Measurements from ENCODE around the gene CHST13. TPM values are rescaled to one million over a fixed set of nuclear protein-coding genes. Genes with fewer than 3 reads are reported as not detected.
"Not testable (repeated sequence)": the region's sequence is repeated elsewhere in the genome, so short reads cannot be mapped to it uniquely, and the experiment has no call there.

Gene CHST13
- total RNA-seq, 1 donor from 2014 or later, result 0.20 TPM

DNA sequence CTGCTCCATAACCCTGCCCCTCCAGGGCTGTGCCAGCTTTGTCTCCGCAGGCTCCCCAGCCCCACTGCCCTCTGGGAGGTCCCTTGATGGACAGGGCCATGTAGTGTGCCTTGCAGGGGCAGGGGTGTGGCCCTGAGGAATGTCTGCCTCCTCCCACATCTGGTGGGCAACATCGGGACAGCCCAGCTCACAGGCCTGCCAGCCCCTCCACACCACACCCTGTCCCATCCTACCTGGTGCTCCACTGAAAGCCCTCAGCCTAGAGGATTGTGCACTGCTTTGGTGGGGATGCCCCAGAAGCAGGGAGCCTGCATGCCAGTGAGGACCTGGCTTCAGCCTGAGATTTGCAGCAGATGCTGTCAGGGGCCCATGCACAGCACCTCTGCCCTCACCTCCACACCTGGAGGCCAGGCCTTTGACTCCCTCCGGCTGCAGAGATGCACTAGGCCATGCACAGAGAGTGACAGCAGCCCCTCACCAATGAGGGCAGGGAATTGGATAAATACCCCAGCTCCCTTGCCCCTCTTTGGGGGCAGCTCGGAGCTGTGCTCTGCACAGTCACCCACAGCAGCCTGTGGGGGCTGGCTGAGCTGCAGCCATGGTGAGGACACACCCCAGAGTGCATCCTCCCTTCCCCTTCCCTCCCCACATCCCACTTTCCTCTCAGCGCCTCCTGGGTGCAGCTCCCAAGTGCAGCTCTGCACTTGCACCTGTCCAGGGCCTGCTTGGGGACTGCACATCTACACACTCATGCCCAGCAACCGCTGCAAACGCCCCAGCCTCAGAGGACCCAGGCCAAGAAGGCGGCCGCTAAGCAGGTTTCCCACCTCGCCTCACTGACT, 32.1 kb downstream of the CHST13 start:
- no peak for DNase-seq

GRCh38 chr3:126556637-126557414, 32.9 kb downstream of the CHST13 start:
- no peak for DNase-seq

DNA sequence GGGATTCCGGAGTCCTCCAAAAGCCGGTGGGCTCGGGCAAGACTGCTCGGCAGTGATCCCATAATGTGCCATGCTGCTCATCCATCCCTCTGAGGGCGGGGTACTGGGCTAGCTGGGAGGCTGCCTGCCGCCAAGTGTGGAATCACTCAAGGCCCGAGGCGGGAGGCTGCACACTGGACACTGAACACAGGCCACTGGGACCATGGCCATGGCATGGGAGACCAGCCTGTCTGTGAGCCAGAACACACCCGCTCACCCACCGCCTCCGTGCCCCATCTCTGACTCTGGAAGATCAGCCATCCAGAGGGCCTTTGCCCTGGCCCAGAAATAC, 33.4 kb downstream of the CHST13 start:
- DNase-seq, result no peak

DNA sequence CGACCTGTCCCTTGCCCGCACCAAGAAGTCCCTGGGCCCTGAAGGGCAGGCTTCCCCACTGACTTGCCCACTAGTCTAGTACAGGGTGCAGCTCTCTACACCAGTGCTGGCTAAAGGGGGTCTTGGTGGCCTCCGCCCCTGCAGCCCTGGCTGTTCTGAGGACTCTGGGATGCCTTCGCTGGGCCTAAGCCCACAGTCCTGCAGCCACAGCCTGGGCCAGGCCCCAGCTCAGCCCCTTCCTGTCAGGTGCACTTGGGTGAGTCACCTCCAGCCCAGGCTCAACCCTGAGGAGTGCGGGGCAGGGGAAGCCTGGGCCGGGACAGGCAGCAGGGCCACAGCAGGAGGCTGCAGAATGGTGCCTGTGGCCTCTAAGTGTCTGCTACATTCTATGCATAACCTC, 33.8 kb downstream of the CHST13 start:
- DNase-seq, result no peak

- DNase-seq, result no peak
Measured at GRCh38 chr3:126558336-126559071, 34.5 kb downstream of the CHST13 start, which contains the start of gene C3orf22. TSS of gene C3orf22 (minus strand) at chr3:126558932. CDS start at chr3:126553390, 5,542 bp downstream.

DNA sequence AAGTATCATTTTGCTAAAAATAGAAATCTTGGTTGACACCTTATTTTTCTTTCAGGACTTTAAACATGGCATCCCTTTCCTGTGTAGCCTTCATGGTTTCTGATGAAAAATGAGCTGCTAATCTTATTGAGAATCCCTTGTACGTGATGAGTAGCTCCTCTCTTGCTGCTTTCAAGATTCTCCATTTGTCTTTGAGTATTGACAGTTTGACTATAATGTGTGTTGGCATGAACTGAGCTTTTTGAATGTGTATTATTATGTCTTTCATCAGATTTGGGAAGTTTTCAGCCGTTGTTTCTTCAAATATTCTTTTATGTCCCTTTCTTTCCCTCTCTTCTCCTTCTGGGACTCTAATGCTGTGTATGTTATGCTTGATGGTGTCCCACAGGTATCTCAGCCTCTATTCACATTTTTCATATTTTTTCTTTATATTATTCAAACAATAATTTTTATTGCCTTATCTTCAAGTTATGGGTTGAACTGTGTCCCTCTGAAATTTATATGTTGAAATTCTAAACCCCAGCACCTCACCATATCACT, 38.9 kb downstream of the CHST13 start:
- DNase-seq, result no peak

- DNase-seq, result no peak
Measured at GRCh38 chr3:126567696-126568438, 43.9 kb downstream of the CHST13 start.

DNA sequence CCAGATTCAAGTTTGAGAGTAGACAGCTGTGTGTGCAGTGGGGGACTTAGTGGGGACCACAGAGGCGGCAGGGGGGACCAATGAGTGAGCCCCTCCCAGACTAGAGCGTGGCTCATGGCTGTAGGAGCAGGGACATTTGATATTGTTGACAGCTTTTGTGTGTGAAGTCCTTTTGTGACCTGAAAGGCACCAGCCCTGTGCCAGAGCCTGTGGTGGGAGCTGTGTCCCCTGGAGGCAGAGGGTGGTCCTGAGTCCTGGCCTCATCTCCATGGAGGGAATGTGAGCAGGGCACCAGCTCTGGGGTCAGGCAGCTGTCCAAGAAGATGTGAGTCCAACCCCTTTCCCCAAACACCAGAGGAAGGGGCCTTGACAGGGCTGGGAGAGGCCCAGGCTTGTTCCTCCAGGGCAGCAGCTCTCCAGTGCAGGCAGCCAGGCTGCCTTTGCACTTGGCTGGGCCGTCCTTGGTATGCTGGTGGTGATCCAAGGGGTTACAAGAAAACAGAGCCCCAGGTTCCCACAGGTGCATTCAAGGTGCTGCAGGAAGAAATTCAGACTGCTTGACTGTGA, 44.9 kb downstream of the CHST13 start:
- DNase-seq, result no peak

DNA sequence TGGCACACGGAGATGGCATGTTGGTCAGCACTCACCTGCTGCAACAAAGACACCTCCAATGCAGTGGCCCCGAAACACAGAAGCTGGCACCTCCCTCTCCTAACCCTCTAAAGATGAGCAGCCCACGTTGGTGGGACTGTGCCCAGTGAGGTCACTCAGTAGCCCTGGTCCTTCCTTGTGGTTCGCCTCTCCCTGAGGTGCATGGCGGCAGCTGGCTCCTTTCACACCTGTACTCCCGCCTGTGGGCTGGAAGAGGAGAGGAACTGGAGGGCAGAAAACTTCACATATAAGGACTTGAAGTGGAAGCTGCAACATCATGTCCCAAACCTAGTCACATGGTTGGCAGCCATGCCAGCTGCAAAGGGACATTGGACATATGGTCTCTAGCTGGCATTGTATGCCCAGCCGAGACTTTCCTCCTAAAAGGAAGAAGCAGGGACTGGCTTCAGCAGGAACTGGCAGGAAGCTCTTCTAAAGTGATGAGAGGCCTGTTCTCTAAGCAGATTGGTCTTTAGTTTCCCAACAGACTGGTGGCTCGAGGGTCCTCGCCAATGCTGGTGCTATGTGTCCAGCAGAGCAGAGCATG, 45.5 kb downstream of the CHST13 start:
- DNase-seq, result no peak

DNA sequence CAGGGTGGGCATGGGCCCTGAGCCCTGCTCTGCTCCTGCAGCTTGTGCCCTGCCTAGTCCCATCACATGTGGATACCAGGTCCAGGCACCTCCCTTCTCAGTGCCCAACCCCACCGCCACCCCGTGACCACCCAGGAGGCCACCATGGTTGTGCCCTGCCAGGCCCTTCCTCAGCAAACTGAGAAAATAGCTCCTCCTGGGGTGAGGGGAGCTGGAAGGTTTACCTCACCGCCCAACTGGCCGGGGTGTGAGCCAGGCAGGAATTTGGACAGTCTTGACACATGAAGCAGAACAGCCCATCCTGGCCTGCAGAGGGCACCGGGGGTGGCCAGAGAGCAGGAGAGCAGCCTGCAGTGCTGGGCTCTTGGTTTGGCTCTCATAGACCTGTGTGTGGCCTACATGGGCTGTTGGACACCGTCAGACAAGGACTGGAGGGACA, 46.2 kb downstream of the CHST13 start:
- no peak for DNase-seq

GRCh38 chr3:126571078-126571477, 47.1 kb downstream of the CHST13 start:
- no peak for DNase-seq

- no peak for DNase-seq
Measured at GRCh38 chr3:126573492-126574117, 49.6 kb downstream of the CHST13 start.

GRCh38 chr3:126577261-126577660, 53.3 kb downstream of the CHST13 start:
- no peak for DNase-seq

DNA sequence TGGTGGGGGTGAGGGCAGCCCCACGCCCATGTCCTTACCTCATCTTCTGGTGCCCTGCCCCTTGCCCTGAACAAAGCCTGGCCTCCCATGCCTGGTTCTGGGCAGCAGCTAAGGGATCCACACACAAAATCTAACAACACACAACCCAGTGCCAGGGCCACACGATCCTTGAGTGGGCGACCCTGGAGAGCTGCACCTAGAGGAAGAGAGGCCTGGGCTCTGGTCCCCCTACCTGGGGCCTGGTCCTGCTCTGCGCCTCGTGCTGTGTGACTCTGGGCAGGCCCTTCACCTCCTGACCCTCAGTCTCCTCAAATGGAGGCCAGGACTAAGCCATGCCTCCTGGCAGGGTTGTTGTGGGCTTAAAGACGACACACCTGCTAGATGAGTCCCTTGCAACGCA, 54.7 kb downstream of the CHST13 start:
- no peak for DNase-seq

GRCh38 chr3:126580746-126581145, 56.8 kb downstream of the CHST13 start:
- DNase-seq, result no peak

- no peak for DNase-seq
Measured at GRCh38 chr3:126581569-126581968, 57.6 kb downstream of the CHST13 start.

DNA sequence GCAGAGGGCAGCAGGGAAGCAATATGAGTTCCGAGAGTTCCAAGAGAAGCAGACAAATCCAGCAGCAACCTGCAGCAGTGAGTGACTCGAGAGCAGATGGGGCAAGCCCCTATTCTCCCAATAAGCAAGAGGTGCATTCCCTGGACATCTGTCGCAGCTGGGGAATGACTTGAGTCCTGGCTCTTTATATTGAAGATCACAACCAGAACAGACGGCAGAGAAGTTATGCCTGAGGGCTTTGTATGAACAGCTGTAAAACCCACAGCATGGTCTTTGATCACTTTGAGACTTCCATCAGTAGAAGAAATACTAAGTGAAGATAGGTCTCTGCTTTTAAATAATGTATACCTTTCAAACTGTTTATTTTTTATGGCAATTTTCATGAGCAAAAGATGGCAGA, 58.4 kb downstream of the CHST13 start:
- no peak for DNase-seq

DNA sequence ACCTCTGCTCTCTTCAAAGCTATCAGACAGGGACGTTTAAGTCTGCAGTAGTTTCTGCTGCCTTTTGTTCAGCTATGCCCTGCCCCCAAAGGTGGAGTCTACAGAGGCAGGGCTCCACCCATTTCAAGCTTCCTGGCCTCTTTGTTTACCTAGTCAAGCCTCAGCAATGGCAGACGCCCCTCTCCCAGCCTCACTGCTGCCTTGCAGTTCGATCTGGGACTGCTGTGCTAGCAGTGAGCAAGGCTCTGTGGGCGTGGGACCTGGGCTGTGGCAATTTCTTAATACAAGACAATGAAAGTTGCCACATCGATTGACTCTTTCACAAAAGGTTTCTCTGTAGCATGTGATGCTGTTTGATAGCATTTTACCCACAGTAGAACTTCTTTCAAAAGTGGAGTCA, 67.6 kb downstream of the CHST13 start:
- not testable (repeated sequence) for DNase-seq
